HT1080 (cell line): ENCODE data around the gene GNL3. TPM values are rescaled to one million over a fixed set of nuclear protein-coding genes. Genes with fewer than 3 reads are reported as not detected.
"Not testable (repeated sequence)": the region's sequence is repeated elsewhere in the genome, so short reads cannot be mapped to it uniquely, and the experiment has no call there.

ENCODE experiments used
- DNase-seq: peaks from one replicate; pipeline ENCODE4 v3.0.0-alpha.2; 2015; ENCODE audit warnings: low read depth
- small RNA-seq: library from RNA; depleted of rRNA; stranded (forward); fragments of <200 nt; gene quantifications from one replicate; pipeline ENCODE3, GENCODE V24; 2014
- total RNA-seq: library from RNA; depleted of rRNA; stranded (reverse); fragments of >200 nt; shearing (Covaris generic); gene quantifications from 2 replicates; pipeline ENCODE4 v1.2.3, GENCODE V29; 2014; rRNA removed

Gene GNL3
- total RNA-seq, 1 experiment from 2014 or later, result 138 TPM

DNA sequence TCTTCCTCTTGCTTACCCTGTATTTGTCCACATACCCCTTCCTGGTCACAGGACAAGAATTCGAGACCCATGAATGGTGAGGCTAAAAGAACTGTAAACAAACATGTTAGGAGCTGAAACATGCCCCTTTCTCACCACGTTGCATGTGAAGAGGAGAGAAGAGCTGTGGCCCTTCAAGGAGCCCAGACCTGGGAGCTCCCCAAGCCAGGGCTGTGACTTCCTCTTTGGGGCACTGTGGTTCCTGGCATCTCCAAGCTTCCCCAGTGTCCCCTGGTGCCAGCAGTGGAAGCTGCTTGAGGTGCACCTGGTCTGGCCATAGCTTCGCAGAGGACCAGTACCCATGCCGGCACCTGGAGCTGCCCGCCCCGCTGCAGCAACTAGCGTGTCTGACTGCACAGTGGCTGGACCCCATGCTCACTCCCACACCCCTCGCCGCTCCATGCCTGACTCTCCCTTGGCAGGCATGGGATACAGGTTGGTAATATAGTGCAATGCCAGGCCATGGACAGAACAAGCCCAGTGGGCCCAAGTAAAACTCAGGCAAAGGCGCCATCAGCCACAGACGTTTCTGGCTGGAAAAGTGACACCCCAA, 30.0 kb downstream of the GNL3 start:
- DNase-seq, result no peak

DNA sequence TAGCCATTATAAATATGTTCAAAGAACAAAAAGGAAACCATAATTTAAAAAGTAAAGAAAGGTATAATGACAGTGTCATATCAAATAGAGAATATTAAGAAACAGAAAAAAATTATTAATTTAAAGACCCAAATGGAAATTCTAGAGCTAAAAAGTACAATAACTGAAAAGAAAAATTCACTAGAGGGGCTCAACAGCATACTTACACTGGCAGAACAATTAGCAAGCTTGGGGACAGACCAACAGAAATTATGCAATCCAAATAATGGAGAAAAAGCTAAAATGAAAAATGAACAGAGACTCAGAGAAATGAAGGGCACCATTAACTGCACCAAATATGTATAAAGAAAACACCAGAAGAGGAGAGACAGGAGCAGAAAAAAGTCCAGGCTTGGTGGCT, 33.8 kb downstream of the GNL3 start:
- DNase-seq, result no peak

DNA sequence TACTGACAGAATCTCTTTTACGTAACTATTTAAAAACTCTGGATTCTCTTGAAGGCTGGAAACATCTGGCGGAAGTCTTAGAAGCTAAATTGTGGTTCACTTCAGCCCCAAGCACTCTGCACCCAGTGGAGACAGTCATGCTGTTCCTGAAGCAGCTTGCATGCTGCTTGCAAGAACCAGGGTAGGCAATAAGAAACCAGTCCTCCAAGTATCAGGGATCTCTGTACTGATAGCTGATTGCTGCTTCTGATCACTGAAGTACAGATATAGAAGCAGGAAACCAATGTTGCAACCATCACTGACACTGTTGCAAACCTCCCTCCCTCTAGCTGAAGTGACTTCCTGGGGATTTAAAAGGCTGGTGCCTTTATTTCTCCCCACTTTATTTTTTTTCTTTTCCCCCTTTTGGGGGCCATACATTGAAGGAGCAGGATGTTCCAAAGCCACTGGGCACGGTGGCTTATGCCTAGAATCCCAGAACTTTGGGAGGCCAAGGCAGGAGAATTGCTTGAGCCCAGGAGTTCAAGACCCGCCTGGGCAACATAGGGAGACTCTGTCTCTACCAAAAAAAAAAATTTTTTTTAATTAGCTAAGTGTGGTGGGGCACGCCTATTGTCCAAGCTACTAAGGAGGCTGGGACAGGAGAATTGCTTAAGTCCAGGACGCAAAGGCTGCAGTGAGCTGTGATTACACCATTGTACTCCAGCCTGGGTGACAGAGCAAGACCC, 35.3 kb downstream of the GNL3 start:
- no peak for DNase-seq

DNA sequence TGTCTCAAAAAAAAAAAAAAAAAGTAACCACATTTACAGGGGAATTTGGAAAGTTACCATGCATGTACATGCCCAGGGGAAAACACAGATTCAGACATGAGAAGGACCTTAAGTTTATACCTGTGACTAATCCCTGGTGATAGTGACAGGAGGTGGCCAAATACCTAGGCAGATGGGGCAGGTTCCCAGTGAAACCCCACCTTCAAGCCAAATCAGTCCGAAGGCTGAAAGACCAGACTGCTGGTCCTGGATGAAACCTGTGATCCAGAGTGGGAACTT, 35.8 kb downstream of the GNL3 start:
- no peak for DNase-seq

DNA sequence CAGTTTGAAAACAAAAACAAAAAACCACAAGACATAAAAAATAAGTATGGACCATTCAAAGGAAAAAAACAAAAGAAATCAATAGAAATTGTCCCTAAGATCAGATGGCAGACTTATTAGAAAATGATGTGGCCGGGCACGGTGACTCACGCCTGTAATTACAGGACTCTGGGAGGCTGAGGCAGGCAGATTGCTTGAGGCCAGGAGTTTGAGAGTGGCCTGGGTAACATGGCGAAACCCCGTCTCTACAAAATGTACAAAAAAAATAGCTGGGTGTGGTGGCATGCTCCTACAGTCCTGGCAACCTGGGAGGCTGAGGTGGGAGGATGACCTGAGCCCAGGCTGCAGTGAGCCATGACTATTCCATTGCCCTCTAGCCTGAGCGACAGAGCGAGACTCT, 36.7 kb downstream of the GNL3 start:
- no peak for DNase-seq

DNA sequence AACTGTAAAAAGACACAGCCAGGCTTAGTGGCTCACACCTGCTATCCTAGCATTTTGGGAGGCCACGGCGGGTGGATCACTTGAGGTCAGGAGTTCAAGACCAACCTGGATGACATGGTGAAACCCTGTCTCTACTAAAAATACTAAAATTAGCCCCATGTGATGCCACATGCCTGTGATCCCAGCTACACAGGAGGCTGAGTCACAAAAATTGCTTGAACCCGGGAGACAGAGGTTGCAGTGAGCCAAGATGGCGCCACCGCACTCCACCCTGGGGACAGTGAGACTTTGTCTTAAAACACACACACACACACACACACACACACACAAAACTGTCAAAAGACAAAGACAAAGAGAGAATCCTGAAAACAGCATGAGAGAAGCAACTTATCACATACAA, 38.1 kb downstream of the GNL3 start:
- no peak for DNase-seq

DNA sequence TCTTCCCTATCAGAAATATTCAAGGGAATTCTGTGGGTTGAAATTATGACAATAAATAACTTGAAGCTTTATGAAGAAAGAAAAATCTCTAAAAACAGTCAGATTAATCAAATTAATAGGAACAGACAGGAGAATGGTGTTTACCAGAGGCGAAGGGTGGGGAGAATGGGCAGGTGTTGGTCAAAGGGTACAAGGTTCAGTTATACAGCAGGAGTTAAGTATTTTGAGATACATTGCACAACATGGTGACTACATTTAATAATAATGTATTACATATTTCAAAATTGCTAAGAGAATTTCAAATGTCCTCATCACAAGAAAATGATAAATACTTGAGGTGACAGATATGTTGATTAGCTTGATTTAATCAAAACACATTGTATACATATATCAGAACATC, 38.7 kb downstream of the GNL3 start:
- no peak for DNase-seq

DNA sequence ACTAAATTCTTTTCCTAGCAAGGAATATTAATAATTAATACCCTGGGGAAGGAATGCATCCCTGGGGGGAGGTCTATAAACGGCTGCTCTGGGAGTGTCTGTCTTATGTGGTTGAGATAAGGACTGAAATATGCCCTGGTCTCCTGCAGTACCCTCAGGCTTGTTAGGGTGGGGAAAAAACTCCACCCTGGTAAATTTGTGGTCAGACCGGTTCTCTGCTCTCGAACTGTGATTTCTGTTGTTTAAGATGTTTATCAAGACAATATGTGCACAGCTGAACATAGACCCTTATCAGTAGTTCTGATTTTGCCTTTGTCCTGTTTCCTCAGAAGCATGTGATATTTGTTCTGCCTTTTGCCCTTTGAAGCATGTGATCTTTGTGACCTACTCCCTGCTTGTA, 42.9 kb downstream of the GNL3 start:
- not testable (repeated sequence) for DNase-seq

DNA sequence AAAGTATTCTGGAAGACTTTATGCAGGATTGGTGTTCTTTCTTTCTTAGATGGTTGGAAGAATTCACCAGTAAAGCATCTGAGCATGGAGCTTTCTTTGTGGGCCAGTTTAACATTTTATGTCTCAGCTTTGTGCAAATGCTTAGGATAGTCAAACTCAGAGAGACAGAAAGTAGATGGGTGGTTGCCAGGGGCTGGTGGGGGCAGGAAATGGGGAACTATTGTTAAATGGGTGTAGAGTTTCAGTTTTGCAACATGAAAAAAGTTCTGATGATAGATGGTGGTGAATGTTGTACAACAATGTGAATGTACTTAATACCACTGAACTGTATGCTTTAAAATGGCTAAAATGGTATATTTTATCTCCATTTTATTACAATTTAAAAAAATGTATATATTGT, 44.8 kb downstream of the GNL3 start:
- DNase-seq, result no peak

DNA sequence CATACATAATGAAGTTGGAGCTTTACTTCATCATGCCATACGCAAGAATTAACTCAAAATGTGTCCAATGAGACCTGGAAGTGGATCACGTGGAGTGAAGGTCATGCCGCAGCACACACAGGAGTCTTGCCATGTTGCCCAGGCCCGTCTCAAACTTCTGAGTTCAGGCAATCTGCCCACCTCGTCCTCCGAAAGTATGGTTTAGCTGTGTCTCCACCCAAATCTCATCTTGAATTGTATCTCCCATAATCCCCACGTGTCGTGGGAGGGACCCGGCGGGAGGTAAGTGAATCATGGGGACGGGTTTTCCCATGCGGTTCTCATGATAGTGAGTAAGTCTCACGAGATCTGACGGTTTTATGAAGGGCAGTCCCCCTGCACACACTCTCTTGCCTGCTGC, 45.8 kb downstream of the GNL3 start:
- no peak for DNase-seq

DNA sequence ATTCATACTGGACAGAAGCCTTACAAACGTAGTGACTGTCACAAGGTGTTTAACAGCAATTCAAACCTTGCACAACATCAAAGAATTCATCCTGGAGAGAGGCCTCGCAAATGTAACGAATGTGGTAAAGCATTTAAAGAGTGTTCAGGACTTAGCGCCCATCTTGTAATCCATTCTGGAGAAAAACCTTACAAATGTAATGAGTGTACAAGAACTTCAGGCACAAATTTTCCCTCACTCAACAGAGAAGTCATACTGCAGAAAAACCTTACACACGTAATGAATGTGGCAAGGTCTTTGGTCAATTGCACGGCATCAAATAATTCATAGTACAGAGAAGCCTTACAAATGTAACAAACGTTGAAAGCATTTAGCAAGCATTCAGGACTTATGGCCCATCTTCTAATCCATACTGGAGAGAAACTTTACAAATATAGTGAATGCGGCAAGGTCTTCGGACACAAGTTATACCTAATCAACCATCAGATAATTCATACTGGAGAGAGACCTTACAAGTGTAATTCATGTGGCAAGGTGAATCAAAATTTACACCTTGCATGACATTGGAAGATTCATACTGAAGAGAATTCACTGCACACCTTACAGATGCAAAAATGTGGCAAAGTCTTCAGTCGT, 47.5 kb downstream of the GNL3 start:
- DNase-seq, result no peak

DNA sequence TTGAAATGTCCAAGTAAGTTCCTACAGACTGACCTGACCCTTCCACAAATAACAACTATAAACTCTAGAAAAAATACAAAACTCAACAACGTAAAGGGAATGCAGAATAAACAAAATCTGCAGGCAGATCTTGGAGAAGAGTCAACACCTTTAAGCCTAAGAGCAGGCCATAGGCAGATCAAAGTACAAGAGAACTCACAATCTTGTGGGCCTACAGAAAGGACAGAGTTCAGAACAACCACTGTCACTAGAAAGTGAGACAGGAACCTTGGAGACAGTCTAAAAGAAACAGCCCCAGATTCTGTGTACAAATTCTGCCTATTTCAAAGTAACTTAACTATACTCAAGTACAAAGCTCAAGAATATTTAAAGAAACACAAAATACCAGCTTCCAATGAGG, 53.9 kb downstream of the GNL3 start:
- no peak for DNase-seq

DNA sequence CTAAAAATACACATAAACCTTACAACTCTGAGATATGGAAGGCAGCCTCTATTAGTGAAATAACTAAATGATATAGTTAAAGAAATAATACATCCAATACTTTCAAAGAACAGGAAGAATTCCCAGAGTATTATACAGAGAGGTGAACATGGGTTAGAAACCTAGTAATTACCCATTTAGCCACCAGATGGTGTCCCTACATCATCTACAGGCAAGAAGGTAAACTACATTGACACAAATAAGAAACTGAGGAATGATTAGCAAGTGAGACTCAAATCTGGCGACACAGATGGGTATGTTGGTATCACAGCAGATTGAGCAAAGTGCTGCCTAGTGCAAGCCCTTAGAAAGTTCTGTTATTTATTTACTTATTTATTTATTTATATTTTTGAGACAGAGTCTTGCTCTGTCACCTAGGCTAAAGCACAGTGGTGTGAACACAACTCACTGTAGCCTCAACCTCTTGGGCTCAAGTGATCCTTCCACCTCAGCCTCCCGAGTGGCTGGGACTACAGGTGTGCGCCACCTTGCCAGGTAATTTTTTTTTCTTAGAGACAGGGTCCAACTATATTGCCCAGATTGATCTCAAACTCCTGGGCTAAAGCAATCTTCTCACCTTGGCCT, 56.7 kb downstream of the GNL3 start:
- peak; percentile 21 for DNase-seq

DNA sequence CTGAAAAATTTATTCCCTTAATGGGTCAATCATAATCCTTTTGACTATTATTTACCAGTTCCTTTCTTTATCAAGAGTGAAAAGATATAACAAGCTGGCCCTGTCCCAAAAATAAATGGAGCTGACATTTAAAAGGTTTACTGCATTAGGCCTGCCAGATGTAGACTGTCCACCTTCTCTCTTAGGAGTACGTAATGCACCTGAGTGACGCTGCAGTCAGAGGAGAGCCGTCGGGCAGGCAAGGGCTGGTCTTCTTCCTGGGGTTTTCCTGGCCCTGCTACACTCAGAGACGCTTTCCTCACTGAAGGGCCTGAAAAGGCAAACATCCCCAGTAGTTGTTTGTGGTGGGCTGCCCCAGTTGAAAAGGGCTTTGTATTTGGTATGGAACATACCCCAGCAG, 57.3 kb downstream of the GNL3 start:
- DNase-seq, result no peak

DNA sequence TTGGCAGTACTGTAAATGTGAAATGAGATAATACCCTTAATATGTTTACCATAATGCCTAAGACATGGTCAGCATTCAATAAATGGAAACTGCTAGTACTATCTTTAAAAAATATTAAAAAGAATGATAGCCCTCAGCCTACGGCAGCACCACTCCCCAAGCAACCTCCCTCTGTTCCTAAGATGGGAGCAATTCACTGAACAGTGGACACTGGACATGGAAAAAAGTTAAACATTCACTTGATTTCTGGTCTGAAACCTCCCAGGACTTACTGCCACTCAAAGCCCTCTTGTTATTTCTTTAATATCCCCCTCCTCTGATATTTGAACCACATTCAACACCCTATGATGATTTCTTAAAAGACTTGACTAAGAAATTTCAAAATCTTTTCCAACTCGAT, 57.9 kb downstream of the GNL3 start:
- DNase-seq, result no peak

Small RNA genes lying within 50 kb of the gene (small RNA-seq; reads per million reads assigned to genes)
- gene AC006254.2, result not detected
- 7,470 reads per million, percentile 99 among the genes with 10 or more reads in this experiment for gene RF00569
- gene RF01183, result not detected
- gene SNORD19, result 1.2 reads per million, percentile 76 among the genes with 10 or more reads in this experiment
- gene SNORD19B, result not detected
- 3,440 reads per million, percentile 99 among the genes with 10 or more reads in this experiment for gene SNORD69

Other genes with a start within 250 kb of the GNL3 start
- gene SEMA3G, start 240.9 kb upstream of the GNL3 start, total RNA-seq, result 0.43 and 0.53 TPM in 2 replicates
- 0.13 TPM in 1 of 2 replicates, not detected in the other for gene TNNC1, start 232.0 kb upstream of the GNL3 start, total RNA-seq
- 19.1 and 21.0 TPM in 2 replicates for gene NISCH, start 230.4 kb upstream of the GNL3 start, total RNA-seq
- not detected in 2 replicates for gene STAB1, start 190.7 kb upstream of the GNL3 start, total RNA-seq
- 94.1 and 122 TPM in 2 replicates for gene NT5DC2, start 152.2 kb upstream of the GNL3 start, total RNA-seq
- gene UQCC5, start 149.4 kb upstream of the GNL3 start, total RNA-seq, result 10.5 and 18.4 TPM in 2 replicates
- gene PBRM1, start 119 bp upstream of the GNL3 start, total RNA-seq, result 33.9 and 40.8 TPM in 2 replicates
- 55.2 and 62.3 TPM in 2 replicates for gene GLT8D1, start 19.8 kb downstream of the GNL3 start, total RNA-seq
- gene SPCS1, start 20.1 kb downstream of the GNL3 start, total RNA-seq, result 142 and 208 TPM in 2 replicates
- 25.9 and 29.1 TPM in 2 replicates for gene NEK4, start 84.9 kb downstream of the GNL3 start, total RNA-seq
- gene ITIH1, start 91.6 kb downstream of the GNL3 start, total RNA-seq, result not detected in 2 replicates
- gene ITIH3, start 108.8 kb downstream of the GNL3 start, total RNA-seq, result 0.03 and 0.45 TPM in 2 replicates
- 0.17 TPM in 1 of 2 replicates, not detected in the other for gene ITIH4, start 144.6 kb downstream of the GNL3 start, total RNA-seq
- 0.30 TPM in 1 of 2 replicates, not detected in the other for gene MUSTN1, start 149.0 kb downstream of the GNL3 start, total RNA-seq
- 18.1 and 18.7 TPM in 2 replicates for gene STIMATE, start 211.5 kb downstream of the GNL3 start, total RNA-seq